Activated T-cell treated with anti-CD3 and anti-CD28 coated beads, Interleukin-2, amount 50 U/mL, for 24 hours (primary cell): Measurements from ENCODE around the gene PLD3.

Source experiments
- DNase-seq: peaks from one replicate; pipeline ENCODE4 v3.0.0-alpha.2; 2020
- H3K27ac Mint-ChIP-seq: 2 replicates; pipeline ENCODE4 v1.8.0; 2020; ENCODE audit warnings: mild to moderate bottlenecking, mixed read lengths
- H3K27me3 Mint-ChIP-seq: 2 replicates; pipeline ENCODE4 v1.8.0; 2020; ENCODE audit warnings: mixed read lengths
- H3K36me3 Mint-ChIP-seq: 2 replicates; pipeline ENCODE4 v1.8.0; 2020; ENCODE audit warnings: low read depth, mixed read lengths
- H3K4me1 Mint-ChIP-seq: 2 replicates; pipeline ENCODE4 v1.8.0; 2020; ENCODE audit warnings: low read depth, mixed read lengths
- H3K4me3 Mint-ChIP-seq: 2 replicates; pipeline ENCODE4 v1.8.0; 2020; ENCODE audit warnings: mild to moderate bottlenecking, moderate library complexity, mixed read lengths
- H3K9me3 Mint-ChIP-seq: 2 replicates; pipeline ENCODE4 v1.8.0; 2020; ENCODE audit warnings: mixed read lengths

PLD3 gene

DNA sequence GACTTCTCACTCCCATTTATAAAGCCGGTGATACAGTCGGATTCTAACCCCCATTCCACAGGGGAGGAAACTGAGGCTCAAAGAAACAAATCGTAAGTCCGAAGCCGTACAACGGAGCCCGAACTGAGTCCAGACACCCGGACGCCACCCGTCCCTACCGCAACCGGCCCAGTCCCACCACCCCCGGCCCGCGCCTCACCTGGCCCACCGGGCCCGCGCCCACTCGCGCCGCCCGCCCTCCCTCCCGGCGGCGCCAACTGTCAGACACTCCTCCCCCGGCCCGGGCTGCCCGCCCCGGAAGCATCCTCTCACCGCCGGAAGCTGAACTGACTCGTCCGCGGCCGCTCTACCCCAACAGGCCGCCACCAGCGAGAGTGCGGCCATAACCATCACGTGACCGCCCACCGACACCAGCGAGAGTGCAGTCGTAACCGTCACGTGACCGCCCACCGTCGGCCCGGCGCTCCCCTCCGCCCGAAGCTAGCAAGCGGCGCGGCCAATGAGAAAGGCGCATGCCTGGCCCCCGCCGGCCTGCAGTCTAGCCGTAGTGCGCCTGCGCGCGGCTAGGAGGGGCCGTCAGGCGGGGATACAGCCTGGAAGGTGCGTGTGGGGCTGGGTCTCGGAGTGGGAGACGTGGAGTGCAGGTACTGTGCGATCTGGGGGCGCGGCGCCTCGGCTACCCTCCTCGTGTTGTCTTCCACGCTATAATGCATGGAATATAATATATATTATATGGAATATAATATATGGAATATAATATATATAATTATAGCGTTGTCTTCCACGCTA is at the start of gene PLD3, which contains the start of gene C19orf47:
Gene PLD3 (plus strand): TSS at position 571 of the 789 bp plus-strand sequence. CDS start 17,789 bp downstream, outside the sequence.
Gene C19orf47 (minus strand): TSS at position 273 of the 789 bp plus-strand sequence. CDS start 6,540 bp downstream, outside the sequence.
- H3K4me3 Mint-ChIP-seq, result peak within 1 kb of the TSS; percentile 83
- H3K27ac Mint-ChIP-seq, result peak within 1 kb of the TSS; percentile 85
- no peaks in the 10 kb centered on the region for H3K9me3 Mint-ChIP-seq
- H3K27me3 Mint-ChIP-seq, result no peaks in the 10 kb centered on the region
- peaks cover 30% of the 10 kb centered on the region for H3K36me3 Mint-ChIP-seq
- DNase-seq, result peak; percentile 97
- peaks cover 37% of the 10 kb centered on the region for H3K4me1 Mint-ChIP-seq

GRCh38 chr19:40300668-40301067 is 47.8 kb upstream of the PLD3 start:
- no peak for DNase-seq
- H3K27ac Mint-ChIP-seq, result no peak overlapping the region
- no peak overlapping the region for H3K4me3 Mint-ChIP-seq
- H3K27me3 Mint-ChIP-seq, result no peaks in the 10 kb centered on the region
- H3K36me3 Mint-ChIP-seq, result no peaks in the 10 kb centered on the region
- no peaks in the 10 kb centered on the region for H3K9me3 Mint-ChIP-seq
- H3K4me1 Mint-ChIP-seq, result peaks cover 2% of the 10 kb centered on the region

GRCh38 chr19:40302224-40303011 is 46.1 kb upstream of the PLD3 start:
- no peak for DNase-seq
- Mint-ChIP-seq H3K4me3 (no peak overlapping the region), H3K27me3 (no peaks in the 10 kb centered on the region), H3K27ac (no peak overlapping the region), H3K9me3 (no peaks in the 10 kb centered on the region), H3K36me3 (no peaks in the 10 kb centered on the region), H3K4me1 (peaks cover 2% of the 10 kb centered on the region)

GRCh38 chr19:40303765-40304164 is 44.7 kb upstream of the PLD3 start:
- Mint-ChIP-seq H3K4me3 (no peak overlapping the region), H3K36me3 (no peaks in the 10 kb centered on the region), H3K4me1 (peaks cover 2% of the 10 kb centered on the region), H3K27ac (no peak overlapping the region), H3K27me3 (no peaks in the 10 kb centered on the region), H3K9me3 (no peaks in the 10 kb centered on the region)
- no peak for DNase-seq

GRCh38 chr19:40304306-40304705 is 44.2 kb upstream of the PLD3 start:
- H3K36me3 Mint-ChIP-seq, result no peaks in the 10 kb centered on the region
- no peaks in the 10 kb centered on the region for H3K27me3 Mint-ChIP-seq
- H3K4me1 Mint-ChIP-seq, result peaks cover 2% of the 10 kb centered on the region
- no peaks in the 10 kb centered on the region for H3K9me3 Mint-ChIP-seq
- H3K4me3 Mint-ChIP-seq, result no peak overlapping the region
- H3K27ac Mint-ChIP-seq, result no peak overlapping the region
- no peak for DNase-seq

DNA sequence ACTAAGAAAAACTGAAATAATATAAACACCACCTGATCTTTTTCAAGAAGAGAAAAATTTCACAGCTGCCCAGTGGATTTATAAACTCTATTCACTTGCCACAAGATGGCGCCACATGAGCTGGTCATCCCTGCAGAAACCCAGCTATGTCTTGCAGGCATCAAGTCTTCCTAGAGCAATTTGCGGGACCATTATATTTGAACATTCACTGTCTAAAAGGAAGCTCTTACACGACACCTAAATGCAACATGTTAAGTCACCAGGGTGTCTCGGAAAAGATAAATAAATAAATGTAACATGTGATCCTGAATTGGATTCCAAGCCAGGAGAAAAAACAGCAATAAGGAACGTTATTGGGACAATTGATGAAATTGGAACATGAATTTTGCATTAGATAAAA is 43.1 kb upstream of the PLD3 start:
- no peaks in the 10 kb centered on the region for H3K27me3 Mint-ChIP-seq
- H3K4me3 Mint-ChIP-seq, result no peak overlapping the region
- H3K27ac Mint-ChIP-seq, result no peak overlapping the region
- no peaks in the 10 kb centered on the region for H3K36me3 Mint-ChIP-seq
- H3K9me3 Mint-ChIP-seq, result no peaks in the 10 kb centered on the region
- DNase-seq, result peak; percentile 64
- peaks cover 2% of the 10 kb centered on the region for H3K4me1 Mint-ChIP-seq

DNA sequence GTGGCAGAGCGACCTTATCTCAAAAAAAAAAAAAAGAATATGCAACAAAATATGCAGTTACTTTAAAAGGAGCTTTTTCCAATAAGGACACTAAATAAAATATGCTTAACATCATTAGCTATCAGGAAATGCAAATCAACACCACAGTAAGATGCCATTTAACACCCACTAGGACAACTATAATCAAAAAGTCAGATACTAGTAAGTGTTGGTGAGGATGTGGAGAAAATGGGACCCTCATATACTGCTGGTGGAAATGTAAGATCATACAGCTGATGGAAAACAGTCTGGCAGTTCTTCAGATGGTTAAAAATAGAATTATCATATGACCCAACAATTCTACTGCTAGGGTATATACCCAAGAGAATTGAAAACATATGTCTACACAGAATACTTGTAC is 38.8 kb upstream of the PLD3 start:
- Mint-ChIP-seq H3K9me3 (no peaks in the 10 kb centered on the region), H3K36me3 (no peaks in the 10 kb centered on the region), H3K27ac (no peak overlapping the region), H3K4me3 (no peak overlapping the region), H3K27me3 (no peaks in the 10 kb centered on the region), H3K4me1 (peaks cover 2% of the 10 kb centered on the region)
- no peak for DNase-seq

GRCh38 chr19:40312533-40312932 is 36.0 kb upstream of the PLD3 start:
- Mint-ChIP-seq H3K27ac (no peak overlapping the region), H3K4me1 (no peaks in the 10 kb centered on the region), H3K9me3 (no peaks in the 10 kb centered on the region), H3K4me3 (no peak overlapping the region), H3K27me3 (no peaks in the 10 kb centered on the region), H3K36me3 (peaks cover 13% of the 10 kb centered on the region)
- DNase-seq, result no peak

DNA sequence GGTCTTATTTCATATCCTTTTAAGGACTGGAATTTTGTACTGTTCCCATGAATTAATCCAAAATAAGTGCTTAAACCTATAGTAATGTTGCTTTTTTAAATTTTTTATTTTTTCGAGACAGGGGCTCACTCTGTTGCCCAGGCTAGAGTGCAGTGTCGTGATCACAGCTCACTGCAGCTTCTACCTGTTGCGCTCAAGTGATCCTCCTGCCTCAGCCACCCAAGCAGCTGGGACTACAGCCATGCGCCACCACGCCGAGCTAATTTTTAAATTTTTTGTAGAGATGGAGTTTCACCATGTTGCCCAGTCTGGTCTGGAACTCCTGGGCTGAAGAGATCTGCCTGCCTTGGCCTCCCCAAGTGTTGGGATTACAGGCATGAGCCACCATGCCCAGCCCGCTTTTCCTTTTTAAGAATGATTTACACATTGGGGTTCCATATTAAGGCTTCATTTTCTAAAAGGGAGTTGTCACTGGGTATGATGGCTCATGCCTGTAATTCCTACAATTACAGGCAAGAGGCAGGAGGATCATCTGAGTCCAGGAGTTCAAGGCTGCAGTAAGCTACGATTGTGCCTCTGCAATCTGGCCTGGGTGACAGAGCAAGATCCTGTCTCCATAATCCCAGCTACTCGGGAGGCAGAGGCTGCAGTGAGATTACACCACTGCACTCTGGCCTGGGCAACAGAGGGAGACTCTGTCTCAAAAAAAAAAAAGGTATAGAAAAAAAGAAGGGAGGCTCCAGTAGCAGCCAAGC is 35.1 kb upstream of the PLD3 start:
- no peak for DNase-seq
- H3K36me3 Mint-ChIP-seq, result peaks cover 18% of the 10 kb centered on the region

GRCh38 chr19:40314656-40315055 is 33.8 kb upstream of the PLD3 start:
- Mint-ChIP-seq H3K4me3 (no peak overlapping the region), H3K4me1 (no peaks in the 10 kb centered on the region), H3K9me3 (no peaks in the 10 kb centered on the region), H3K27ac (no peak overlapping the region), H3K27me3 (no peaks in the 10 kb centered on the region), H3K36me3 (peaks cover 24% of the 10 kb centered on the region)
- no peak for DNase-seq

More for the DNA sequence above, 35.1 kb upstream of the PLD3 start:
- Mint-ChIP-seq H3K27ac (no peak overlapping the region), H3K4me1 (no peaks in the 10 kb centered on the region), H3K9me3 (no peaks in the 10 kb centered on the region), H3K27me3 (no peaks in the 10 kb centered on the region), H3K4me3 (no peak overlapping the region)

DNA sequence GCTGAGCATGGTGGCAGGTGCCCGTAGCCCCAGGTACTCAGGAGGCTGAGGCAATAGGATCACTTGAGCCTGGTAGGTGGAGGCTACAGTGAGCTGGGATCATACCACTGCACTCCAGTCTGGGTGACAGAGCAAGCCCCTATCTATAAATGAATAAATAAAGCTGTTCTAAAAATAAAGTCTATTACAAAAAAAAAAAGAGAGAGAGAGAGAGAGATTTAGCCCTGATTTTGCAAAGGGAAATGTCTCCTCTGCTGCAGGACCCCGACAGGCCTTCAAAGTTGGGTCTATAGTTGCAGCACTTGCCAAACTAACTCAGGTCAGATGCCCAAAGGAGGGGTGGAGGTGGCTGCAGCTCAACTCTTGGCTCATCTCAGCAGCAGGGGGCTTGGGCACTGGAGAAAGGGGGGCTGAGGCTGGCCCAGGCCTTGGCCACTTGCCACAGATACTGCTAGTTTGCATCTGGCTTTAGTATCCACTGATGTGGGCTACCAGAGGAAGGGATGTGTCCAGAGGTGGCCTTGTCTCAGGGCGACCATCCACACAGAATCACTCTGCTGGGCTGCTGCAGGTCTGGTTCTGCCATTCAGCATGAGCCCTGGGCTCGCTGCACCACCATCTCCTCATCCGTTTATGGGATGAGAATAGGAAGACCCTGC is 32.6 kb upstream of the PLD3 start:
- Mint-ChIP-seq H3K27me3 (no peaks in the 10 kb centered on the region), H3K27ac (no peak overlapping the region), H3K4me3 (no peak overlapping the region), H3K4me1 (no peaks in the 10 kb centered on the region), H3K36me3 (peaks cover 37% of the 10 kb centered on the region), H3K9me3 (no peaks in the 10 kb centered on the region)
- DNase-seq, result no peak

- H3K36me3 Mint-ChIP-seq, result peaks cover 51% of the 10 kb centered on the region
- H3K4me1 Mint-ChIP-seq, result no peaks in the 10 kb centered on the region
- no peaks in the 10 kb centered on the region for H3K27me3 Mint-ChIP-seq
- H3K9me3 Mint-ChIP-seq, result no peaks in the 10 kb centered on the region
- DNase-seq, result no peak
- H3K27ac Mint-ChIP-seq, result no peak overlapping the region
- H3K4me3 Mint-ChIP-seq, result no peak overlapping the region
Measured at GRCh38 chr19:40317338-40317737, 31.2 kb upstream of the PLD3 start.

DNA sequence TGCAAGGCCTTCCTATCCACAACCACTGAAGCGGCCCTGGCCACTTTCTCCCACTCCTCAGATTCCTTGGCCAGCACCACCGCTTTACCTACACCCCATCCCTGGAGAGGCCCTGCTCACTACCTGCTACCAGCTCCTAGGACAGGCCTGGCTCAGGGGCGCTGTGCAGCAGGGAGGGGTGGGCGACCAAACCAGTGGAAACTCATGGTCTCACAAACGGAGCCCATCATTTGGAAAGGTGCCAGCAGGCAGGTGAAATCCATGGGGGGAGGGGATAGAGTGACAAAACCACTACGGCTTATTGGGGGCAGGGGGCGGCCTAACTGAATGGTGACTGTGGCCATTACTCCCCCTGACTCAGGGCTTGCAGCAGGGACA is 27.9 kb upstream of the PLD3 start:
- peak overlapping the region; percentile 41 for H3K27ac Mint-ChIP-seq
- peaks cover 83% of the 10 kb centered on the region for H3K36me3 Mint-ChIP-seq
- no peaks in the 10 kb centered on the region for H3K9me3 Mint-ChIP-seq
- H3K27me3 Mint-ChIP-seq, result no peaks in the 10 kb centered on the region
- no peak for DNase-seq
- H3K4me3 Mint-ChIP-seq, result no peak overlapping the region
- H3K4me1 Mint-ChIP-seq, result no peaks in the 10 kb centered on the region

- peaks cover 89% of the 10 kb centered on the region for H3K36me3 Mint-ChIP-seq
- no peaks in the 10 kb centered on the region for H3K9me3 Mint-ChIP-seq
- no peak for DNase-seq
- H3K27ac Mint-ChIP-seq, result no peak overlapping the region
- no peak overlapping the region for H3K4me3 Mint-ChIP-seq
- H3K4me1 Mint-ChIP-seq, result no peaks in the 10 kb centered on the region
- no peaks in the 10 kb centered on the region for H3K27me3 Mint-ChIP-seq
Measured at GRCh38 chr19:40321076-40321475, 27.4 kb upstream of the PLD3 start.
